DMS79 treated with DMSO at 0.1 percent for 48 hours (cell line): ENCODE data around the gene STN1.

Experiments used
- DNase-seq: peaks from one replicate; lab custom pipeline; 2025; lab: John Stamatoyannopoulos, UW

STN1 gene

DNA sequence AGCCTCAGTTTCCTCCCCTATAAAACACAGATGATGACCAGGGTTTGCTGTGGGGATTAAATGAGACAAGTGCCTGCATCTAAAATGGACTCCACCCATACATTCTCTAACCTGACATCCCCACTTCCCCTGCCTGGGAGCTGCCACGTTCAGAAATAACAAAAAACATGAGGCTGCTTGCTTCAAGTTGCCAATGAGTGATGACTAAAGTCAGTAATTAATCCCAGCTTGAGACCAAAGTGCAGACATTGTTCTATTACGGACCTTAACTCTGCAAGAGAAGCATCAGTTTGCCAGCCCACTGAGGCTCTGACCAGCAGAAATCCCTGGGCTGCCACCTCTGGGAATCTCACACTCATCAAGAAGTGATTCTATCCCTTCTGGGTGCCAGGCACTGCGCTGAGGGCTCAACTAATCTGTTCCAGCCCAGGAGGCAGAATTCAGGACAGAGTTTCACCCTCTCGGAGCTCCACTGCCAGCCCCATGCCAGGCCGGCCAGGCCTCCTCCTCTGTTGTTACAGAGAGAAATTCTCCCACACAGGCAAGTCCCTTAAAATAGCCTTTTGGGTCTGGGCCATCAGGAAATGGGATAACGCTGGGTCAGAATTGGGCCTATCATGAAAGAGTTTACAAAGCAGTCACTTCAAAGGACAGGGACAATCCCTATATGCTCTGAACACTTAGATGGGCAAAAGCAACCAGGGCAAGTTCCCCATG is 74.0 kb downstream of the STN1 start:
- DNase-seq = no peak

DNA sequence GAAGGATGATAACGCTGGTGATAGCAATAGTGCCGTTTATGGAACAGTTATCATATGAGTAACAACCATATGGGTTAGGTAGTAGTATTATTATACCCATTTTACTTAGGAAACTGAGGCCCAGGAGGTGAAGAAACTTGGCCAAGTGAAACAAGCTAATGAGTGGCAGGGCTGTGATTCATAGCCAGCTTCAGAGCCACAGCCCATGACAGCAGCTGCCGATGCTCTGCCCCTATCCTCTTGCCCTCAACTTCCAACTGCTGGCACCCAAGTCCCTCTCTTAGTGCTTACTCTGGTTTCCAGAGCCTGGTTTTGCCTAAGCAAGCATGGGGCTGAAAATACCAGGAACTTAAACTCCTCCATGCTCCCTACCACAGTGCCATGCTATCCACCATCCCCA is 74.9 kb downstream of the STN1 start:
- no peak for DNase-seq

DNA sequence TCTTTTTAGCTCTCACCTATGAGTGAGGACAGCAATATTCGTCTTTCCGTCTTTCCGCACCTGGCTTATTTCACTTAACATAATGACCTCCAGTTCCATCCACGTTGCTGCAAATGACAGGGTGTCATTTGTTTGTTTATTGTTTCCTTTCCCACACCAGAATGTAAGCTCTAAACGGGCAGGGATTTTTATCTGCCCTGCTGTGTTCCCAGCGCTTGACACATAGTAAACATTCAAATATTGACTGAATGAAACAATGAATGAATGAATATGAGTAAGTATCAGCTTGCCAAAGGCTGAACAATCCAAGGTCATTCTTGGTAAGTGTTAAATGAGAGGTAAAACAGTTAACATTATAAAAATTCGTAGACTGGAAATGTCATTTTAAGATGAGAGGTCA is 75.4 kb downstream of the STN1 start:
- no peak for DNase-seq

DNA sequence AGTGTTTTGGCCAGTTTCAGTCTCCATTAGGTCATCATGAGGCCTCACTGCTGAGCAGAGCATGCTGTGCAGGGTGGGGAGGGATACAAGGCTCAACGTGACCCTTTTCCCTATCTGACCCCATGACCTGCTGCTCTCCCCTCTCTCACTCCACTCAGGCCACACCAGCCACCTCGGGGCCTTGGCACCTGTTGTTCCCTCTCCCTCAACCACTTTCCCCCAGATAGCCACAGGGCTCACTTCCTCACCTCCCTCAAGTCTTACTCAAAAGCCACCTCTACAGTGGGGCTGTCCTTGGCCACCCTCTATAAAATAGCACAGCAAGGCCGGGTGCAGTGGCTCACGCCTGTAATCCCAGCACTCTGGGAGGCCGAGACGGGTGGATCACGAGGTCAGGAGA is 76.5 kb downstream of the STN1 start:
- no peak for DNase-seq

DNA sequence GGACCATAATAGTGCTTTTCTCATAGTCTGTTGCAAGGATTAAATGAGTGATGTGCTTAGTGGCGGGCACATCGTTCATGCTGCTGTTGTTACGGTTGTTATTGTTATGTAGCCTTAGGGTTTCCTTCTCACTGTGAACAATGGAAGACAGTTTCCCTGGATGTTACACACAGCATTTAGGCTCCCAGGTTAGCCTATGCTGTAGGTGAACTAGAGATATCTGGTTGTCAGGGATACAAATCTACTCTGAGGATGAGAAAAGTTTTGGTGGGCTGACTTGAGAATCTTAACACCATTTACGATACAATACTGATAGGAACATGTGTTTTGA is 77.3 kb downstream of the STN1 start:
- no peak for DNase-seq

DNA sequence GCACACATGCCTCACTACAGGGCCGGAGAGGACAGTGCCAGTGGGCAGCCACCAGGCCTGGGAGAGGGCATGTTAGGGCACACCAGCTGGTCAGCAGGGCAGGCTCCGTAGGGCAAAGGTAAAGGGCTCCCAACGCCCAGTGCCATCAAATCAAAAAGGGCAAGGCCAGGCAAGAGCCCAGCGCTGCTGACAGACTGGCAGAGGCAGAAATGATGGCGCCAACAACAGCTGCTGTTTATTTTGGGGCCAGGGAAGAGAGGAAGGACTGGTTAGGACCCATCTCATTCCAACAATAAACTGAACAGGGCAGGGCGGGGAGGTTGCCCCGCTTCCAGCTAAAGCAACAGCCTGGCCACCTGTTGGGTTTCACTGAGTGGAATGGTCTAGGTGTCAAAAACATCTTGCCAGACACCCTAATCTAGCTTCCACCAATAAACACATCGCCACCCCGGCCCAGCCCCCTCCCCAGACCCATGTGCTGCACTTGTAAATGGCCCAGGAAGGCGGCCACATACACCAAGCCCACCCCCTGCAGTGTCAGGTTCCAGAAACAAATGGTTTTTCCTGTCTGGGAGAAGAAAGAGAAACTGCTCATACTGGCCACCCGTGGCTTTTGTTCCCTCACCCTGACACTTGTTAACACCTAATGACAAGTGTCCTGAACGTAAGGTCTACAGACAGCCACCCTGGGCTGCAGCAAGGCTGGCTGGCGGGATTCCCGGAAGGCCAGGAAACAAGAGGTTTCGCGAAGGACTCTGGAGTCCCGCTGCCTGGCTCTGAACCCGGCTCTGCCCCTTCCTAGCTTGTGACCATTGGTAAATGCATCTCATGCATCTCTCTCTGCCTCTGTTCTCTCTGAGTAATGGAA is 77.9 kb downstream of the STN1 start:
- no peak for DNase-seq

DNA sequence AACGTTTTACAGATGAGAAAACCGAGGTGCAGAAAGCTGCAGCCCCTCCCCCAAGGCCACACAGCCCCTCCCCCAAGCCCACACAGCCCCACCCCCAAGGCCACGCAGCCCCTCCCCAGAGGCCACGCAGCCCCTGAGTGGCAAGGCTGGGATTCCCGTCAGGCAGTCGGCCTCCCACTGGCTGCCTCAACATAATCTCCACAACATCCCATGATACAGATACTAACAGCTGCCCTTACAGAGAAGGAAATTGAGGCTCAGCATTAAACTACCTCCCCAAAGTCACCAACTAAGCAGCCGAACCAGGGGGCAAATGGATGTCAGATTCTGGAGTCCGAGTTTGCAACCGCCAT is 78.5 kb downstream of the STN1 start:
- no peak for DNase-seq

DNA sequence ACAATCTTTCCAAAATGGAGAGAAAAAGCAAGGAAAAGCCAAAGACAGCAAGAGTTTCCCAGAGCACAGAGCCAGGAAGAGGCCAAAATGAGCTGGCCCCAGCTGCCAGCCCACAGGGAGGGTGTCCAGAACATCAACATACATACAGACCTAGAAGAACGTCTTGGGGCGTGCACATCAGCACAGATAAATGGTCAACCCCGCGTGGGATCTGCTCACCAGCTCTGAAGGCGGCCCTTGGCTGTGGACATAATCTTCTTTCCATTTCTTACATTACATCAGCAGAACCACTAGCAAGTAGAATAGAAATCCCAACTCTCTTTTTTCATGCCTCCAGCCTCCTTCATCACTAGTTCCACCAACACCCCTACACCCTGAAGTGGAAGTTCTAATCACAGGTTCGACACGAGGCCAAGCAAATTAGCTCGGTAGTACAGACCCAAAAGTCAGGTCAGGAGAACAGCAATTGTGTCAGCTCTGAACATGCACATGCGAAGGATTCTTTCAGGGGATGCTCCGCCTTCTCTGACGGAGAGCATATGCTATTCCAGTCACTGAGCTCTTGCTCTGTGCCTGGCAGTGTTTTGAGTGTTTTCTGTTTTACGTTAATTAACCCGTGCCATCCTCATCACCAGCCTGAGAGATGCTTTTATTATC is 79.0 kb downstream of the STN1 start:
- DNase-seq = no peak

DNA sequence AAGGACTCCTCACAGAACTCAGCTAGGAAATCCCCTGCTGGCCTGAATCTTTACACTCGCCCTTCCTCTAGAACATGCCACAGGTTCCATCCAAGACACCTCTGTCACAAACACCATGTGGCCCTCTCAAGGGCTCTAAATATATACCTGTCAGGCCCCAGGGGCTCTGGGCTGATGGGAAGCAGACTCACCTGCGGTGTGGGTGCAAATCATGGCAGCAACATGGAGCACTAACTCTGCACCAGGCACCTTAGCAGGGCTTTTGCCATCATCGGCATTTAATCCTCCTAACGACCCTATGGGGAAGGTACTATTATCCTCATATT is 80.0 kb downstream of the STN1 start:
- no peak for DNase-seq

DNA sequence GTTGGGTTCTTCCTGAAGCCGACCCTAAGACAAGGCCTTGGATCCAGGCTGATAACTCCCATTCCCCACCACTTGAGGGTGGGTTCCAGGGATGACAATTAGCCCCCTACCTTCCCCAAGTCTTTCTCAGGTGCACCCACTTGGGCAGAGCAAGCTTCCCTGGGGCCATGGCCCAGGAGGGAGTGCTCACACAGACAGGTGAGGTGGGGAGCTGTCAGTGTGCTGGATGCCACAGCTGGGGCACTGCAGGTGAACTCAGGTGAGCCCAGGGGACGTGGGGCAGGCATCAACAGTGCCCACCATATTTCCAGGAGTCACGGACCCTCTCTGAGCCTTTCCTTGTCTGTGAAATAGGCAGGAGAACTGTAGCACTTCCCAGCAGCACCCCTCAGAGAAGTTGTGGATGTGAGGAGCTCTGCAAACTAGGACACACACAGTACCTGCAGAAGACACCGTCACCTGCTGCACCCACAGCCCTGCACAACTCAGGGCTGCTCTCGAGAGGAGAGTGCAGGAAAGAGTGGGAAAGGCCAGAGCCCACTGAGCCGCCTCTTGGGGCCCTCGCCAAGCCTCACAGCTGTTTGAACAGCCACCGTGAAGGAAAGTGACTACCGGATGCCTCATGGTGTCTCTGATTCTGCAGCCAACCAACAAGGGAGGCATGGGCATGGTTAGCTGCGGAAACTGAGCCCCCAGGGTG is 80.5 kb downstream of the STN1 start:
- no peak for DNase-seq

DNA sequence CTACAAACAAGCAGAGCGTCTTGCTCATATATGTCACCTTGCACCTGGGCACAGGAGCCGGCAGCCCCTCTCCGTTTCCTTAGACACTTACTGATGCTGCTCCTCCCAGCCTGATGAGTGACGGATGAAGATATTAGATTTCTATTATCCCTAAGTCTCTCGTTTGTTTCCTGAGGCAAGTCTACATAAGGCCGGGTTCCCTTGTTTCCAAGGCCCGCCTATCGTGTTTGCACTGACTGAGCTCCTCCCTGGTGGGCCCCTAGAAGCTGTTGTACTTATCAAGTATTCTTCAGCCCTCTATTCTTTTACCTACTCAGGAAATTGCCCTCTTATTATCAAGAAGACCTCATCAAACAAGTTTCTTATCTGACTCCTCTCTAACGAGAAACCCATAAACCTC is 81.1 kb downstream of the STN1 start:
- no peak for DNase-seq

DNA sequence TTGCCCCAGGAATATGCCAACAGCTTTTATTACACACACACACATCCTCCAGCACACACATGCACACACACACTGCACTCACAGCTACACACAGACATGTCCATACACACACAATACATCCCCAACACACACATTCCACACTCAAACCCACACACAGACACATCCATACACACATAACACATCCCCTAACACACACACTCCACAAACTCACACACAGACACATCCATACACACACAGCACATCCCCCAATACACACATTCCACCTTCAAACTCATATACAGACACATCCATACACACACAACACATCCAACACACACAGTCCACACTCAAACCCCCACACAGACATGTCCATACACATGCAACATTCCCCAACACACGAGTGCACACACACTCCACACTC is 81.7 kb downstream of the STN1 start:
- DNase-seq = no peak

DNA sequence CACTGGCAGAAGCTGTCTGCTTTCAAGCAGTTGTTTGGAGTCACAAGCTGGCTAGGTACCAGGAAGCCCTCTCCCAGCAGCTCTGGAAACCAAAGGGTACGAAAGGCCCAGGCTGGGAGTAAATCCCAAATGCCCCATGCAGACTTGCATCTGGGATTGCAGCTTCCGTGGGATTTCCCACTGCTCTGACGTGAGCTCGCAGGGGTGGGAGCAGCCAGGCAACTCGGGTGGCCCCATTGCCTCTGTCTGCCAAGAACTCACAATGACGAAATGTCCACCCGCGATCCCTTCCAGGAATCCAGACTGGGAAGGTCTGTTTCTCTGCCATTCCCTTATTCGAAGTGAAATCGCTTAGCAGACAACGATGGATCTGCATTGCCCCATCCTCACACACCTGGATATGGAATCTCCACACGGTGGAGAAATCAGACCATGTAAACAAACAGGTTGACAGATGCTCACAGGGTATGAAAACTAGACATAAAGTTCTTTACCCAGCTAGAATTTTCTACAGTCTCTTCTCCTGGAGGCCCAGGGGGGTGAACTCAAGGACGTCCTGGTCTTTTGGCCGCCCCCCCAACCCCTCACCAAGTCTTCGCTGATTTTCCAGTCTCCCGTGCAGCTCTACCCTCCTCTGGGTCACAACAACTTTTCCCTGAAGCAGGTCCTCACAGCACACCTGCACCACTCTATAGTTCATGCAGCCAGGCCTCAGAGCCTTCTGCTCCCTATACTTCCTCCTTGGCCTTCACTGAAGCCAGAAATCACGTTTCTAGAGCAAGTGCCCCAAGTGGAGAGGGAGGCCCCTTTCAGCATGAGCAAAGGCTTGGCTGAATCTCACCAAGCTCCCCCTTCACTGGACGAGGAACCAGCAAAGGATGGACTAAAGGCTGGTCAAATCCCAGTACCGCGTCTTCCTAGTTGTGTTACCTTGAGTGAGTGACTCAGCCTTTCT is 82.6 kb downstream of the STN1 start:
- no peak for DNase-seq

DNA sequence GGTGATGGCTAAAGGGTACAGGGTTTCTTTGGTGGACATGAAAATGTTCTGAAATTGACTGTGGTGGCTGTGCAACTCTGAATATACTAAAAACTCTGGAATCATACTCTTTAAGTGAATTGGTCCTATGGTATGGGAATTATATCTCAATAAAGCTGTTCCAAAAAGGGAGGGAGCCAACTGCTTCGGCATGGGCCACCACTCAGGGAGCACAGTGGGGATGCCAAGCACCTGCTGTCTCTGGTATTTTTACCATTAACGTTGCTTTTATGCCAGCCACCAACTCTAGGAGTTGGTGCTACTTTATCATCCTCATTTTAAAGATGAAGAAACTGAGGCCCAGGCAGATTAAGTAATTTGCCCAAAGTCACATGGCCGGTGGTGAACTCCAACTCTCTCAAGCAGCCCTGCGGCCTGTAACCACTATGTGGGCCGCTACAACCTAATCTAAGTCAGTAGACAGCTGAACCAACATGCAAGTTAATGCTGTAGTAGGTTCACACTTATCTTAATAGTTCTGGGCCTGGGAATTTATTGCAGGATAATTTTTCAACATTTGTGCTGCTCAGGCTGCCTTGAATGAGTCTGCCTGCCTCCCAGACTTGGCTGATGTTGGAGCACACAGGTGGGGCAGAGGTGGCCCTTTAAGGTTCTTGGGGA is 83.4 kb downstream of the STN1 start:
- no peak for DNase-seq

DNA sequence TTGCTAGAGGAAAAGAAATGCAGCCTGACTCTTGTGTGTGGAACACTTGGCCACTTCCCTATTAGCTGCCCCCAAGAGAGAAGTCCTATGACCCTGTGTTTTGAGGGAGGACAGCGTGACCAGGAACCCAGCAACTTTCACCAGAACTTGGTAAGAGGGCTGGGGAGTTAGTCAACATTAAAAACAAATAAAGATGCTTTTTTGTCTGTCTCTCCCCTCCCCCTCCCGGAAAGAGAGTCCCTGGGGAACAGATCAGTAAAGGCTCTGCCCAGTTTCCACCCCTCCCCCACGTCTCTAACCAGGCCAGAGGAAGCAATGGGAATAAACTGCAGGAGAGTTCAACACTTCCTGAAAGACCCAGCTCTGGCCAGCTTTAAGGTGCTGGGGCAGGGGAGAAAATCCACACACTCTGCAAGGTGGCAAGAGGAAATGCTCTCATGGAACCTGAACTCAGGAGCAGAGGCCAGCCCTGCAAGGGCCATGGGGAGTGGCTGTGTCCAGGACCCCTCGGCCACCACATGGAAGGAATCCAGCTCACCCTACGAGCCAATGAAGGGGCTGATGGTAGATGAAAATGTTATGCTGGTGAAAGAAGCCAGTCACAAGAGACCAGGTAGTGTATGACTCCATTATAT is 84.1 kb downstream of the STN1 start:
- DNase-seq = no peak

DNA sequence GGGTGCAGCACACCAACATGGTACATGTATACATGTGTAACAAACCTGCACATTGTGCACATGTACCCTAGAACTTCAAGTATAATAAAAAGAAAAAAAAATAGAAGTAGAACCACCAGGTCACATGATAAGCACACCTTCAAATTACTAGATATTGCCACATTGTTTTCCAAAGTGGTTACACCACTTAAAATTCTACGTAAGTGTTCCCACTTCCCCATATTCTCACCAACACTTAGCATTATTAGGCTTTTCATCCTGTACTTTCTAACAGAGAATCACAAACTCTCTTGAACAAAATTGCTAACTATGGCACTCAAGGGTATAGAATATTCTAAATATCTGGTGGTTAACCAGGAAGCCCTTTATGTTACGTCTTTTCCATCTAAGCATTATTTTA is 85.2 kb downstream of the STN1 start:
- no peak for DNase-seq
